K562 (cell line): ENCODE data around the gene SMIM36. TPM values are rescaled to one million over a fixed set of nuclear protein-coding genes. Genes with fewer than 3 reads are reported as not detected.

Source experiments
- CBFA2T3 ChIP-seq: fragments of 450-650 bp; IDR thresholded peaks from 2 replicates; pipeline ENCODE4 v1.6.1; 2017
- CREB3 ChIP-seq: fragments of 450-650 bp; conservative IDR thresholded peaks from 2 replicates; pipeline ENCODE4 v1.6.1; 2016; ENCODE audit warnings: missing genetic modification characterization, low read depth, mild to moderate bottlenecking, missing compliant biosample characterization, moderate library complexity
- ID3 ChIP-seq, 2 experiments: fragments of 250-450 bp in 1 of 2; fragments of 450-650 bp in 1 of 2; sonication (Bioruptor Pico) in 1 of 2; IDR thresholded peaks; 2 replicates each; pipeline versions ENCODE4 v1.6.1 to v1.8.0; 2016 to 2021; ENCODE audit warnings: mild to moderate bottlenecking in 2 of 2, moderate library complexity in 2 of 2, missing compliant biosample characterization in 1 of 2, missing genetic modification characterization in 1 of 2
- L3MBTL2 ChIP-seq: fragments of 450-650 bp; IDR thresholded peaks from 2 replicates; pipeline ENCODE4 v1.6.1; 2016; ENCODE audit warnings: mild to moderate bottlenecking, moderate library complexity
- MNT ChIP-seq, 2 experiments: fragments of 450-650 bp; conservative IDR thresholded peaks; 2 replicates each; pipeline ENCODE4 v1.6.1; 2017; ENCODE audit warnings: mild to moderate bottlenecking in 2 of 2, moderate library complexity in 2 of 2
- MTA1 ChIP-seq: fragments of 450-650 bp; IDR thresholded peaks from 2 replicates; pipeline ENCODE4 v1.6.1; 2017; ENCODE audit warnings: borderline replicate concordance
- MXI1 ChIP-seq: IDR thresholded peaks from 2 replicates; pipeline ENCODE4 v1.6.1; 2011; ENCODE audit warnings: low read depth, mild to moderate bottlenecking, improper control_type of control experiment, low read length
- NFIC ChIP-seq: fragments of 450-650 bp; IDR thresholded peaks from 2 replicates; pipeline ENCODE4 v1.6.1; 2017; ENCODE audit warnings: mild to moderate bottlenecking, inconsistent platforms
- NR2C1 ChIP-seq, 2 experiments: fragments of 450-650 bp; IDR thresholded peaks; 2 replicates each; pipeline ENCODE4 v1.6.1; 2017; ENCODE audit warnings: mild to moderate bottlenecking in 2 of 2, antibody characterized with exemption in 1 of 2, inconsistent platforms in 1 of 2, missing compliant biosample characterization in 1 of 2, missing genetic modification characterization in 1 of 2
- ZNF507 ChIP-seq: conservative IDR thresholded peaks from 2 replicates; pipeline ENCODE4 v1.6.1; 2017; ENCODE audit warnings: missing genetic modification characterization, missing compliant biosample characterization
- ZNF766 ChIP-seq: fragments of 200-800 bp; sonication (Bioruptor generic); conservative IDR thresholded peaks from 2 replicates; pipeline ENCODE4 v1.6.1; 2016; ENCODE audit warnings: missing genetic modification characterization, missing compliant biosample characterization
- polyA plus RNA-seq, 8 experiments: library from polyadenylated mRNA; depleted of rRNA in 4 of 8; stranded (reverse) in 5 of 8; unstranded in 3 of 8; fragments of >200 nt; fragmentation: Nextera tagmentation in 2 of 8; fragmentation: Illumina TruSeq in 1 of 8; extraction: Ambion mirVana in 2 of 8; extraction: Trizol in 1 of 8; gene quantifications; 2 replicates each; pipeline versions ENCODE4 v1.2.1 to v1.2.3, GENCODE V29; 2011 to 2014; ENCODE audit warnings: inconsistent platforms in 1 of 8, missing spikeins in 1 of 8
- total RNA-seq, 7 experiments: library from RNA; depleted of rRNA in 6 of 7; stranded (reverse); fragments of >200 nt in 6 of 7; fragmentation: Illumina TruSeq in 2 of 7; extraction: Trizol in 2 of 7; gene quantifications; 2 replicates each; pipeline versions ENCODE4 v1.2.1 to v1.2.3, GENCODE V29; 2011 to 2021; ENCODE audit warnings: low replicate concordance in 1 of 7

SMIM36 gene
- total and polyA plus RNA-seq, 9 of the 15 experiments (the other 6 are each of a cell fraction or from before 2014, with no cell fraction given), result not detected

- TF ChIP-seq NFIC (peak; percentile 42), ZNF766 (CRISPR knock-in tag) (0 out of 2 replicates have a peak, but pooled peaks have one; percentile 31), ZNF507 (tag) (no peak), MNT (conservative IDR thresholded peaks at IDR 0.05) (peak; percentile 52 to 57), MTA1 (no peak), CREB3 (tag) (peak; percentile 78; the same call in 1 of the 2 replicates), ID3 (CRISPR knock-in tag; IDR thresholded peaks at IDR 0.05) (no peak), ID3 (tag; IDR thresholded peaks at IDR 0.05) (peak; percentile 46; the same call in 1 of the 2 replicates), MXI1 (no peak), L3MBTL2 (peak; percentile 88), NR2C1 (IDR thresholded peaks at IDR 0.05) (no peak), NR2C1 (tag; IDR thresholded peaks at IDR 0.05) (peak; percentile 35; the same call in 1 of the 2 replicates), CBFA2T3 (peak; percentile 8; the same call in 1 of the 2 replicates)
Observed at GRCh38 chr17:55452139-55452790, 59.0 kb downstream of the SMIM36 start (continued).
